Mesenchymal stem cell (in vitro differentiated cells and primary cell): Measurements from ENCODE around the gene TSPAN14.

Source experiments
- DNase-seq: peaks from one replicate; pipeline ENCODE4 v3.0.0-alpha.2; 2013
- H2AFZ ChIP-seq: one replicate; pipeline ENCODE4 v1.6.1; 2013; ENCODE audit warnings: low read depth, mild to moderate bottlenecking, control low read depth, inconsistent platforms, low read length, moderate library complexity
- H2AK5ac ChIP-seq: 2 replicates; pipeline ENCODE4 v1.6.1; 2013; ENCODE audit warnings: low read length, moderate library complexity, mild to moderate bottlenecking, inconsistent platforms; ENCODE audit not compliant: severe bottlenecking
- H2BK120ac ChIP-seq: one replicate; pipeline ENCODE4 v1.6.1; 2013; ENCODE audit warnings: low read depth, mild to moderate bottlenecking, inconsistent platforms, low read length, moderate library complexity
- H2BK12ac ChIP-seq, 2 experiments: one replicate each; pipeline ENCODE4 v1.6.1; 2013; ENCODE audit warnings: inconsistent platforms in 2 of 2, low read length in 2 of 2, mild to moderate bottlenecking in 2 of 2, moderate library complexity in 2 of 2, control low read depth in 1 of 2
- H2BK15ac ChIP-seq: one replicate; pipeline ENCODE4 v1.6.1; 2013; ENCODE audit warnings: mild to moderate bottlenecking, low read depth, inconsistent platforms; ENCODE audit not compliant: poor library complexity, severe bottlenecking
- H2BK5ac ChIP-seq: 2 replicates; pipeline ENCODE4 v1.6.1; 2013; ENCODE audit warnings: low read depth, mild to moderate bottlenecking, low read length, control low read depth, inconsistent platforms; ENCODE audit not compliant: poor library complexity, severe bottlenecking
- H3K14ac ChIP-seq, 2 experiments: one replicate each; pipeline ENCODE4 v1.6.1; 2013; ENCODE audit warnings: inconsistent platforms in 2 of 2, low read length in 2 of 2, control low read depth in 1 of 2, mild to moderate bottlenecking in 1 of 2, moderate library complexity in 1 of 2
- H3K18ac ChIP-seq, 2 experiments: one replicate each; pipeline ENCODE4 v1.6.1; 2013; ENCODE audit warnings: inconsistent platforms in 2 of 2, low read length in 2 of 2, control low read depth in 1 of 2, low read depth in 1 of 2, mild to moderate bottlenecking in 1 of 2
- H3K23ac ChIP-seq, 2 experiments: one replicate each; pipeline ENCODE4 v1.6.1; 2013; ENCODE audit warnings: inconsistent platforms in 2 of 2, low read length in 2 of 2, mild to moderate bottlenecking in 2 of 2, moderate library complexity in 2 of 2, control low read depth in 1 of 2
- H3K27ac ChIP-seq: 2 replicates; pipeline ENCODE4 v1.5.1; 2013; ENCODE audit warnings: mild to moderate bottlenecking, moderate library complexity, low read length, control low read depth, inconsistent platforms; ENCODE audit not compliant: poor library complexity, severe bottlenecking
- H3K27me3 ChIP-seq, 2 experiments: 2 replicates each; pipeline versions ENCODE4 v1.6.1 to v1.7.0; 2013; ENCODE audit warnings: low read length in 2 of 2, mild to moderate bottlenecking in 2 of 2, moderate library complexity in 2 of 2, control low read depth in 1 of 2, inconsistent platforms in 1 of 2; ENCODE audit not compliant: control insufficient read depth in 1 of 2, insufficient read depth in 1 of 2
- H3K36me3 ChIP-seq, 2 experiments: 2 replicates each; pipeline versions ENCODE4 v1.6.1 to v1.7.0; 2013; ENCODE audit warnings: low read length in 2 of 2, control low read depth in 1 of 2, inconsistent platforms in 1 of 2, low read depth in 1 of 2, mild to moderate bottlenecking in 1 of 2; ENCODE audit not compliant: insufficient read depth in 2 of 2, control insufficient read depth in 1 of 2
- H3K4ac ChIP-seq, 2 experiments: one replicate each; pipeline ENCODE4 v1.6.1; 2013; ENCODE audit warnings: inconsistent platforms in 2 of 2, low read length in 2 of 2, mild to moderate bottlenecking in 2 of 2, moderate library complexity in 2 of 2, control low read depth in 1 of 2, low read depth in 1 of 2
- H3K4me1 ChIP-seq: 2 replicates; pipeline ENCODE4 v1.6.1; 2013; ENCODE audit warnings: low read depth, low read length, control low read depth; ENCODE audit not compliant: control insufficient read depth, insufficient read depth
- H3K4me2 ChIP-seq: 2 replicates; pipeline ENCODE4 v1.6.1; 2013; ENCODE audit warnings: low read length, mild to moderate bottlenecking, inconsistent platforms; ENCODE audit not compliant: poor library complexity, severe bottlenecking
- H3K4me3 ChIP-seq, 2 experiments: 2 replicates each; pipeline versions ENCODE4 v1.5.1 to v1.7.0; 2013; ENCODE audit warnings: low read length in 2 of 2, mild to moderate bottlenecking in 2 of 2, control low read depth in 1 of 2, low read depth in 1 of 2; ENCODE audit not compliant: insufficient read depth in 1 of 2
- H3K79me1 ChIP-seq: replicated peaks from 2 replicates; pipeline ENCODE4 v1.6.1; 2013; ENCODE audit warnings: mild to moderate bottlenecking, control low read depth, low read length, inconsistent platforms; ENCODE audit not compliant: poor library complexity, severe bottlenecking
- H3K9ac ChIP-seq: 2 replicates; pipeline ENCODE4 v1.7.0; 2013; ENCODE audit warnings: mild to moderate bottlenecking, low read length, moderate library complexity
- H3K9me3 ChIP-seq: 2 replicates; pipeline ENCODE4 v1.7.0; 2013; ENCODE audit warnings: mild to moderate bottlenecking, low read length; ENCODE audit not compliant: control insufficient read depth
- H4K8ac ChIP-seq: one replicate; pipeline ENCODE4 v1.6.1; 2013; ENCODE audit warnings: inconsistent platforms, mild to moderate bottlenecking, low read length, moderate library complexity
- H4K91ac ChIP-seq: one replicate; pipeline ENCODE4 v1.6.1; 2013; ENCODE audit warnings: mild to moderate bottlenecking, low read length, inconsistent platforms
- WGBS: methylation state at CpG from one replicate; pipeline ENCODE4 v1.1.7; 2013; ENCODE audit warnings: mixed read lengths; 5-methylcytosine and 5-hydroxymethylcytosine counted together

The TSPAN14 gene

DNA sequence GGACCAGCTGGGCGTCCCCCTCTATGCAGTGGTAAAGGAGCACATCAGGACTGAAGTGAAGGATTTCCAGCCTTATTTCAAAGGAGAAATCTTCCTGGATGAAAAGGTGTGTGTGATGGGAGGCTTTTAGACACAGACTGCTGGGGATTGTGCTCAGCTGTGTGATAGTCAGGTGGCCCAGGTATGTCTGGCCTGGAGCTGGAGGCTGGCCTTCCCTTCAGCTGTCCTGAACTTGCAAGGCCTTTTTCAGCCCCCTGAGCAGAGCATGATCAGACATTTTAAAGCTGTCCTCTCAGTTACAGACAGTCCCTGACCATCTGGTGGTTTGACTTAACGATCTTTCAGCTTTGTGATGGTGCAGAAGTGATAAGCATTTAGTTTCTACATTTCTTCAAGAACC is 28.2 kb upstream of the TSPAN14 start:
- Histone ChIP-seq H3K4me2 (no peak overlapping the region), H3K23ac (no peak overlapping the region), H2BK15ac (no peak overlapping the region), H4K8ac (no peak overlapping the region), H2BK120ac (no peak overlapping the region), H3K18ac (no peak overlapping the region), H3K9ac (no peak overlapping the region), H3K14ac (no peak overlapping the region), H3K79me1 (peaks cover 3% of the 10 kb centered on the region), H2BK12ac (no peak overlapping the region), H3K4ac (no peak overlapping the region), H2AFZ (no peak overlapping the region), H3K27me3 (no peaks in the 10 kb centered on the region), H3K36me3 (peaks cover 30 to 41% of the 10 kb centered on the region in 2 experiments), H3K4me3 (no peak overlapping the region), H3K27ac (no peak overlapping the region), H4K91ac (no peak overlapping the region), H3K4me1 (peaks cover 4% of the 10 kb centered on the region), H2AK5ac (no peak overlapping the region), H2BK5ac (no peak overlapping the region), H3K9me3 (no peaks in the 10 kb centered on the region)
- no peak for DNase-seq
- WGBS, result 97% methylated on average over 2 of the region's 2 CpGs

DNA sequence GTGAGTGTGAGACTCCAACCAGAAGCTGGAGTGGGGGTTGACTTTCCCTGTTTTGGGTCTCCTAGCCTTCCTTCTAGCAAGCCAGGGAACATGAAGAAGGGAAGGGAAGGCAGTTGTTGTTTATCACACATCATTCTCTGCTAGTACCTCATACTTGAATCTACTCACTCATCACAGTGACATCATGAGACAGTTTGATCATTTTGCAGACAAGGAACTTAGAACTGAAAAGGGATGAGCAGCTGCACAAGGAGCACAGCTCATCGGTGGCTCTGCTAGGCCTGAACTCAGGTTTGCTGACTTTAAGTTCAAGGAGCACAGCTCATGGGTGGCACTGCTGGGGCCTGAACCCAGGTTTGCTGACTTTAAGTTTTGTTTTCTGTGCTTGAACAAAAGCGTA is 26.6 kb upstream of the TSPAN14 start:
- Histone ChIP-seq H3K14ac (no peak overlapping the region), H2BK5ac (no peak overlapping the region), H2AK5ac (no peak overlapping the region), H3K9me3 (no peaks in the 10 kb centered on the region), H3K4me3 (no peak overlapping the region), H3K4me1 (peaks cover 4% of the 10 kb centered on the region), H3K36me3 (peaks cover 29 to 38% of the 10 kb centered on the region in 2 experiments), H3K9ac (no peak overlapping the region), H3K27ac (no peak overlapping the region), H3K79me1 (peaks cover 3% of the 10 kb centered on the region), H3K4me2 (no peak overlapping the region), H2BK120ac (no peak overlapping the region), H2BK15ac (no peak overlapping the region), H4K91ac (no peak overlapping the region), H3K4ac (no peak overlapping the region), H3K18ac (no peak overlapping the region), H4K8ac (no peak overlapping the region), H2AFZ (no peak overlapping the region), H3K27me3 (no peaks in the 10 kb centered on the region), H2BK12ac (no peak overlapping the region), H3K23ac (no peak overlapping the region)
- DNase-seq, result no peak
- WGBS, result 91% methylated on average over 2 of the region's 2 CpGs

DNA sequence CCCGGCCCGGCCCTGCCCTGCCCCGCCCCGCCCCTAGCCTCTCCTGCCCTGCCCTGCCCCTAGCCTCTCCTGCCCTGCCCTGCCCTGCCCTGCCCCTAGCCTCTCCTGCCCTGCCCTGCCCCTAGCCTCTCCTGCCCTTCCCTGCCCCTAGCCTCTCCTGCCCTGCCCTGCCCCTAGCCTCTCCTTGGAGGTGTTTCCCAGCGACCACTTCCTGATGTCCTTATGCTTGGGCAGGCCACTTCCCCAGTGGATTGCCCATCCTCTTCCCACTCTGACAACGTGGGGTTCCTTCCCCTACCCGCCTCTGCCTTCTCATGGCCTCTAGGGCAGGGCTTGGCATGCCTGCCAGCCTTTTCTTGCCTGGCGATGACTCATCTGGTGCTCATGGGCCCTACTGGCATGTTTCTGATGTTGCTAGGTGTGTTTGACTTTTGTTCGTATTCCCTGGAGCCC is 24.6 kb upstream of the TSPAN14 start:
- Histone ChIP-seq H3K9me3 (no peaks in the 10 kb centered on the region), H2BK15ac (no peak overlapping the region), H2BK5ac (no peak overlapping the region), H4K8ac (no peak overlapping the region), H2AFZ (no peak overlapping the region), H3K36me3 (peaks cover 21 to 34% of the 10 kb centered on the region in 2 experiments), H3K23ac (no peak overlapping the region), H3K4ac (no peak overlapping the region), H3K9ac (no peak overlapping the region), H2BK12ac (no peak overlapping the region), H3K27ac (no peak overlapping the region), H3K14ac (no peak overlapping the region), H2AK5ac (no peak overlapping the region), H2BK120ac (no peak overlapping the region), H3K4me2 (no peak overlapping the region), H3K79me1 (peaks cover 1% of the 10 kb centered on the region), H3K4me3 (no peak overlapping the region), H3K4me1 (peaks cover 4% of the 10 kb centered on the region), H3K18ac (no peak overlapping the region), H3K27me3 (no peaks in the 10 kb centered on the region), H4K91ac (no peak overlapping the region)
- DNase-seq, result no peak
- WGBS, result 98% methylated on average over 9 of the region's 9 CpGs

DNA sequence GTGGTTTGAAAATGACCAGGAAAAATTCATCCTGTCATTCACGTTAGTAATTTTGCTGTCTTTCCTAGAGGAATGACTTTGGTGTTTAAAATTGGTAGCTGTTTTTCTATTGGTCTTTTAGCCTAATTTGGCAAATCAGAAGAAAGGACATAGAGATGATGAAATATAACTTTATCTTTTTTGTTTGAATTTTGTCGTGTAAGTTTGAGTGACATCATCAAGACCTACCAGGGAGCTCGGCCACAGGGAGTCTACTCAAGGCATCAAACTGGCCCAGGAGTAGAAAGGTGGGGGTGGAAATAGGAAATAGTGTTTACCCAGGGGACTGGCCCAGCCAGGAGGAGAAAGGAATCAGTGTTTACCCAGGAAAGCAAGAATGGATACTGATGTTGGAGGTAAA is 21.0 kb upstream of the TSPAN14 start:
- H4K8ac ChIP-seq, result no peak overlapping the region
- 82% methylated on average over 3 of the region's 3 CpGs for WGBS
- H3K36me3 ChIP-seq, result peaks cover 4 to 13% of the 10 kb centered on the region in 2 experiments
- no peaks in the 10 kb centered on the region for H3K79me1 ChIP-seq
- no peak overlapping the region for H3K9ac ChIP-seq
- no peak overlapping the region for H3K27ac ChIP-seq
- H3K27me3 ChIP-seq, result peaks cover 0 to 9% of the 10 kb centered on the region in 2 experiments
- H2BK15ac ChIP-seq, result no peak overlapping the region
- peaks cover 4% of the 10 kb centered on the region for H3K4me1 ChIP-seq
- no peak overlapping the region for H3K18ac ChIP-seq
- H2BK12ac ChIP-seq, result no peak overlapping the region
- no peak overlapping the region for H3K23ac ChIP-seq
- H3K14ac ChIP-seq, result no peak overlapping the region
- H2AK5ac ChIP-seq, result no peak overlapping the region
- no peak overlapping the region for H2BK5ac ChIP-seq
- DNase-seq, result no peak
- no peak overlapping the region for H3K4me3 ChIP-seq
- H2BK120ac ChIP-seq, result no peak overlapping the region
- no peak overlapping the region for H2AFZ ChIP-seq
- no peaks in the 10 kb centered on the region for H3K9me3 ChIP-seq
- no peak overlapping the region for H3K4me2 ChIP-seq
- no peak overlapping the region for H3K4ac ChIP-seq
- no peak overlapping the region for H4K91ac ChIP-seq
